Measurements from ENCODE around the gene TNNI3. TPM values are rescaled to one million over a fixed set of nuclear protein-coding genes. Genes with fewer than 3 reads are reported as not detected.
"Not testable (repeated sequence)": the region's sequence is repeated elsewhere in the genome, so short reads cannot be mapped to it uniquely, and the experiment has no call there.

Gene TNNI3
- not detected for total RNA-seq

DNA sequence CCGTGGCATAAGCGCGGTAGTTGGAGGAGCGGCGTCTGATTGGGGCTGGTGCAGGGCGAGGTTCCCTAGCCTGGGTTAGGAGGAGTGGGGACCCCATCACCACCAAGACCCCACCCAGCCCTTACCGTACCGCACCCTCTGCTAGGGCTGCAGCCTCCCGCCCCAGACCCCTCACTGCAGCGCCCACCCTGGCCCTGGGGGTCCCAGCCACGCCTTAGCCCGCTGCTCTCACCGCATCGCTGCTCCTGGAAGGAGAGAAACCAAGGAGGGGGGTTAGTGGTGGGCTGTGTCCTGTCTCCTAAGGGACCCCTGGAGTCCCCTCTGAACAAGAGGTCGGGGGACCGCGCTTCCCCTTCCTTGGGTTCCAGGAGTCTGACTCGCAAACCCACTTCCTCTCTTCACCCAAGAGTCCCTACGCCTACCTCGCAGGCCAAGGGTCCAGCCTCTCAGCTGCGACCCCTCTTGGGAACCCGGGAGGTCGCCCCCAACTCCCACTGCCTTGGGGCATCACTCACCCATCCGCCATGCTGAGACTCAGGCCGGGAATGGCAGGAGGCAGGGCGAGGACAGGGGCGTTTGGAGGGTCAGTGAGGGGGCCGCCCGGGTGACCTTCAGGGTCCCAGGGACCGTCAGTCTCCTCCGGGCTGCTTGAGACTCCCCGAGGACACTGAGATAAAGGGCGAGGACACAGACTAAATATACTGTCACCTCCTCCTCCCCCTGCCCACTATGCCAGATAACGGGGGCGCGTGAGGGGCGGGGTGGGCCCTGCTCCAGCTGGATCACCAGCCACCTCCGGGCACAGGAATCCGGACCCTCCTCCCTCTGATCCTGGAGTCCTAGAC is at the start of gene TNNI3:
TSS of gene TNNI3 (minus strand) at position 669 of the 845 bp plus-strand sequence. CDS start at position 526, 143 bp downstream.
- intact Hi-C loops (cut with DNase I), result no loop called here
- Histone ChIP-seq H3K9me3 (no peaks in the 10 kb centered on the region), H3K36me3 (no peaks in the 10 kb centered on the region), H3K4me3 (no peak within 1 kb of the TSS), H3K27me3 (peaks cover 30% of the 10 kb centered on the region), H3K27ac (no peak within 1 kb of the TSS), H3K4me1 (no peaks in the 10 kb centered on the region)
- no peak for DNase-seq (ENCODE audit: low spot score in 2 of 2)
- TF ChIP-seq, protein P1, sequence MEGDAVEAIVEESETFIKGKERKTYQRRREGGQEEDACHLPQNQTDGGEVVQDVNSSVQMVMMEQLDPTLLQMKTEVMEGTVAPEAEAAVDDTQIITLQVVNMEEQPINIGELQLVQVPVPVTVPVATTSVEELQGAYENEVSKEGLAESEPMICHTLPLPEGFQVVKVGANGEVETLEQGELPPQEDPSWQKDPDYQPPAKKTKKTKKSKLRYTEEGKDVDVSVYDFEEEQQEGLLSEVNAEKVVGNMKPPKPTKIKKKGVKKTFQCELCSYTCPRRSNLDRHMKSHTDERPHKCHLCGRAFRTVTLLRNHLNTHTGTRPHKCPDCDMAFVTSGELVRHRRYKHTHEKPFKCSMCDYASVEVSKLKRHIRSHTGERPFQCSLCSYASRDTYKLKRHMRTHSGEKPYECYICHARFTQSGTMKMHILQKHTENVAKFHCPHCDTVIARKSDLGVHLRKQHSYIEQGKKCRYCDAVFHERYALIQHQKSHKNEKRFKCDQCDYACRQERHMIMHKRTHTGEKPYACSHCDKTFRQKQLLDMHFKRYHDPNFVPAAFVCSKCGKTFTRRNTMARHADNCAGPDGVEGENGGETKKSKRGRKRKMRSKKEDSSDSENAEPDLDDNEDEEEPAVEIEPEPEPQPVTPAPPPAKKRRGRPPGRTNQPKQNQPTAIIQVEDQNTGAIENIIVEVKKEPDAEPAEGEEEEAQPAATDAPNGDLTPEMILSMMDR (IDR thresholded peaks at IDR 0.05), result no peak

DNA sequence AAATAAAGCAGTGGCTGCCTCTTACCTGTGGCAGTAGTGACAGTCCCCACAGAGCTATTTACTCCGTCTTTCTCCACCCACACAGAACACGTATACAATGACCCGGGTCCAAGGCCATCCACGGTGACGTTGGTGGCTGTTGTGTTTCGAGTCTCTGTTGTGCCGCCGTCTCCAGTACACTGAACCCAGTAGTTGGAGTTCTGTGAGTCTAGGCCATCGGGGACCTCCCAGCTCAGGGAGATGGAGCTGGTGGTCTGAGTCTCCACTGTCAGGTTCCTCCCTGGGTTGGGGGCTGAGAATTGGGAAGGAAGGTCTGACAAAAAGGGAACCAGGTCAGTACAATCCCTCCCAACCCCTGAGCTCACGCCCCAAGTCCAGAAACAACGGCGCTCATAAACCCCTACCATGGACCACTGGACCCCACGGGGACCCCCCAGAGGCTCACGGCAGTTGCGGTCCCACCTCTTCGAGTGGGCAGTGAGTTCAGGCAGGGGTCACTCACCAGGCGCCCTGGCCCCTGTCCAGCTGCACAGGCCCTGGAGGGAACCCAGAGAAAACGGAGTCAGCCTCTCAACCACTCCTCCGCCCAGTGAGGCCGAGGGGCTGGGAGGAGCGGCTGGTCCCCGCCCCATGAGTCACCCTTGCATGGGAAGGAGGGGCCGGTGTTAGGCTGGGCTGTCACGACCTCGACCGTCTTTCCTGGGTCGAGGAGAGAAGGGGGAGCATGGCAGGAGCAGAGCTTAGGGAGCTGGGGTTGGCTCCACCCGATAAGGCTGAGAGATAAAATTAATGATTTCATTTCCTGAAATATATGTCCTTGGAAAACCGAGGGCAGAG is 49.4 kb upstream of the TNNI3 start:
- peak; percentile 35 to 78 for DNase-seq (ENCODE audit: low spot score in 2 of 2)
- Histone ChIP-seq H3K27me3 (no peaks in the 10 kb centered on the region), H3K36me3 (no peaks in the 10 kb centered on the region), H3K4me1 (peaks cover 0 to 2% of the 10 kb centered on the region in 2 donors), H3K4me3 (peak overlapping the region in 1 of 2 donors; percentile 30), H3K9me3 (no peaks in the 10 kb centered on the region), H3K27ac (no peak overlapping the region)
- intact Hi-C loops (cut with DNase I), result no loop called here
- TF ChIP-seq, protein P1 (IDR thresholded peaks at IDR 0.05), result no peak

DNA sequence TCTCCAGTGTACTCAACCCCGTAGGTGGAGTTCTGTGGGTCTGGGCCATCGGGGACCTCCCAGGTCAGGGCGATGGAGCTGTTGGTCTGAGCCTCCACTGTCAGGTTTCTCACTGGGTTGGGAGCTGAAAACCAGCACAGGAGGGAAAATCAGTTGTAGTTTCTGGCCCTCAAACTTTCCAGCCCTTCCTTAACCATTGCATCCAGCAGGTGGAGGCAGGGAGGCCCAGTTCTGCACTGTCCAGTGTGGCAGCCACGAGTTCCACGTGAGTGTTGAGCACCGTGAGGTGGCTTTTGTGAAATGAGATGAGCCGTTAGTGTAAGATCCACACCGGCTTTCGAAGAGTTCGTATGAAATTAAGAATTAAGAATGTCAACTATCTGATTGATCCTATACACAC is 44.7 kb upstream of the TNNI3 start:
- H3K4me1 ChIP-seq; H3K9me3 ChIP-seq; H3K27ac ChIP-seq; H3K4me3 ChIP-seq; H3K36me3 ChIP-seq; H3K27me3 ChIP-seq; intact Hi-C loops (cut with DNase I); DNase-seq (ENCODE audit: low spot score in 2 of 2): not testable (repeated sequence)

DNA sequence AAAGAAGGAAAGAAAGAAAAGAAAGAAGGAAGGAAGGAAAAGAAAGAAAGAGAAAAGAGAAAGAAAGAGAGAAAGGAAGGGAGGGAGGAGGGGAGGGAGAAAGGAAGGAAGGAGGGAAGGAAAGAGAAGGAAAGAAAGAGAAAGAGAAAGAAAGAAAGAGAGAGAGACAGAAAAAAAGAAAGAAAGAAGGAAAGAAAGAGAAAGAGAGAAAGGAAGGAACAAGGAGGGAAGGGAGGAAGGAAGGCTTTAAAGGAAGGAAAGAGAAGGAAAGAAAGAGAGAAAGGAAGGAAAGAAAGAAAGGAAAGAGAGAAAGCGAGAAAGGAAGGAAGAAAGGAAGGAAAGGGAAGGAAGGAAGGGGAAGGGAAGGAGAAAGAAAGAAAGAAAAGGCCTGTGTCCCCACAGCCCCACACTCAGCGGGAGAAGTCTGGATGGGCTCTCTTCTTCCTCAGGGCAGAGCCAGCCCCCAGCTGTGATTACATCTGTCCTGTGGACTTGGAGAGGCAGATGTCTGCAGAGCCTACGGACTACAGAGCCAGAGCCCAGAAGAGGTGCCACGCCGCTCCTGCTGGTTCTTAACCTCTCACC is 42.2 kb upstream of the TNNI3 start:
- Histone ChIP-seq H3K4me1 (no peaks in the 10 kb centered on the region), H3K36me3 (no peaks in the 10 kb centered on the region), H3K4me3 (no peak overlapping the region), H3K27me3 (no peaks in the 10 kb centered on the region), H3K9me3 (no peaks in the 10 kb centered on the region), H3K27ac (no peak overlapping the region)
- DNase-seq (ENCODE audit: low spot score in 2 of 2), result no peak
- intact Hi-C loops (cut with DNase I), result no loop called here
- TF ChIP-seq, protein P1 (IDR thresholded peaks at IDR 0.05), result no peak

DNA sequence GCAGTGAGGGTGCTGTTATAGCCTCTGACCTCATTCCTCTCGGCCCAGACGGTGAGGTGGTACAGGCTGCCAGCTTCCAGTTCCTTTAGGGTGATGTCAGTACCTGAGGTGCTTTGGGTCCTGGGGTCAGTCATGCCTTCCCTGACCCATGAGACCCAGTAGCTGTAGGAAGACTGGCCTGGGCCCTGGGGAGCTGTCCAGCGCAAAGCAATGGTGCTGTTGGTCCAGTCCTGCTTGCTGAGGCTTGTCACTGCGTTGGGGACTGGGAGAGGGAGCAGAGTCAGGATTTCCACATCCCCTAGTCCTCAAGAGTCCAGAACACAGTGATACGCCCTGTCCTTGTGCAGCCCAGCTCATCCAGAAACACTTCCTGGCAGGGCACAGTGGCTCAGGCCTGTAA is 41.1 kb upstream of the TNNI3 start:
- intact Hi-C loops (cut with DNase I), result no loop called here
- Histone ChIP-seq H3K27me3 (no peaks in the 10 kb centered on the region), H3K27ac (no peak overlapping the region), H3K4me1 (no peaks in the 10 kb centered on the region), H3K9me3 (no peaks in the 10 kb centered on the region), H3K36me3 (no peaks in the 10 kb centered on the region), H3K4me3 (no peak overlapping the region)
- TF ChIP-seq, protein P1 (IDR thresholded peaks at IDR 0.05), result no peak
- no peak for DNase-seq (ENCODE audit: low spot score in 2 of 2)
